Sigmoid colon (tissue), 4 donors: ENCODE measurements around the gene XRCC6.

Source experiments
- EP300 ChIP-seq, 4 donors: sonication (generic); formaldehyde crosslinking; IDR thresholded peaks; one replicate each; pipeline ENCODE4 v1.6.1; 2017; ENCODE audit warnings: antibody characterized with exemption in 4 of 4
- POLR2A ChIP-seq, 2 donors: fragments of 450-650 bp; IDR thresholded peaks; one replicate each; pipeline ENCODE4 v1.6.1; 2016; ENCODE audit warnings: antibody characterized with exemption in 2 of 2, mild to moderate bottlenecking in 2 of 2, moderate library complexity in 2 of 2
- POLR2AphosphoS5 ChIP-seq, 4 donors: sonication (generic); formaldehyde crosslinking; IDR thresholded peaks; one replicate each; pipeline ENCODE4 v1.6.1; 2017; ENCODE audit warnings: antibody characterized with exemption in 4 of 4
- TF ChIP-seq, protein P1 (sequence below), 4 experiments: fragments of 450-650 bp in 3 of 4; fragments of 200-600 bp in 1 of 4; IDR thresholded peaks; one replicate each; pipeline ENCODE4 v1.5.1; 2016 to 2019; ENCODE audit warnings: antibody characterized with exemption in 4 of 4, mild to moderate bottlenecking in 3 of 4, moderate library complexity in 2 of 4

DNA sequence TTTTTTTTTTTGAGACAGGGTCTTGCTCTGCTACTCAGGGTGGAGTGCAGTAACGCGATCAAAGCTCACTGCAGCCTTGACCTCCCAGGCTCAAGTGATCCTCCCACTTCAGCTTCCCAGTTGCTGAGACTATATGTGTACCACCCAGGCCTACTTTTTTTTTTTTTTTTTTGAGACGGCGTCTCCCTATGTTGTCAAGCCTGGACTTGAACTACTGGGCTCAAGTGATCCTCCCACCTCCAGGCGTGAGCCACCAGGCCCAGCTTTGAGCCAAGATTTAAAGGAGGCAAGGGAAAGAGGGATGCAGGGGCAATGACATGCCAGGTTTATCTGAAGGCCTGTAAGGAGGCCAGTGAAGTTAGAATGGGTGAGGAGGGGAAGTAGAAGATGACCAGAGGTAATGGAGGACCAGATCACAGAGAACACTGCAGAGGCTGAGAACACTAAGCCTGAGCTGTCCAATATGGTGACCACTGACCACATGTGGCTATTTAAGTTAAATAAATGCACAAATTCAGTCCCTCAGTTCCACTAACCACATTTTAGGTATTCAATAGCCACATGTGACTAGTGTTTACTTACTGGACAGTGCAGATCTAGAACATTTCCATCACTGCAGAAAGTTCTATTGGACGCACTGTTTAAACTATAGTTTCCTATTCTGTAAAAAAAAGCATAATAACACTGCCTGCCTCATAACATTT, 8.3 kb upstream of the XRCC6 start:
- TF ChIP-seq POLR2A (IDR thresholded peaks at IDR 0.05) (no peak), POLR2AphosphoS5 (IDR thresholded peaks at IDR 0.05) (no peak), EP300 (IDR thresholded peaks at IDR 0.05) (no peak)
- TF ChIP-seq, protein P1, sequence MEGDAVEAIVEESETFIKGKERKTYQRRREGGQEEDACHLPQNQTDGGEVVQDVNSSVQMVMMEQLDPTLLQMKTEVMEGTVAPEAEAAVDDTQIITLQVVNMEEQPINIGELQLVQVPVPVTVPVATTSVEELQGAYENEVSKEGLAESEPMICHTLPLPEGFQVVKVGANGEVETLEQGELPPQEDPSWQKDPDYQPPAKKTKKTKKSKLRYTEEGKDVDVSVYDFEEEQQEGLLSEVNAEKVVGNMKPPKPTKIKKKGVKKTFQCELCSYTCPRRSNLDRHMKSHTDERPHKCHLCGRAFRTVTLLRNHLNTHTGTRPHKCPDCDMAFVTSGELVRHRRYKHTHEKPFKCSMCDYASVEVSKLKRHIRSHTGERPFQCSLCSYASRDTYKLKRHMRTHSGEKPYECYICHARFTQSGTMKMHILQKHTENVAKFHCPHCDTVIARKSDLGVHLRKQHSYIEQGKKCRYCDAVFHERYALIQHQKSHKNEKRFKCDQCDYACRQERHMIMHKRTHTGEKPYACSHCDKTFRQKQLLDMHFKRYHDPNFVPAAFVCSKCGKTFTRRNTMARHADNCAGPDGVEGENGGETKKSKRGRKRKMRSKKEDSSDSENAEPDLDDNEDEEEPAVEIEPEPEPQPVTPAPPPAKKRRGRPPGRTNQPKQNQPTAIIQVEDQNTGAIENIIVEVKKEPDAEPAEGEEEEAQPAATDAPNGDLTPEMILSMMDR (IDR thresholded peaks at IDR 0.05), result no peak
